ENCODE measurements around the gene ATP9A.
"Not testable (repeated sequence)": the region's sequence is repeated elsewhere in the genome, so short reads cannot be mapped to it uniquely, and the experiment has no call there.

ATP9A gene

GRCh38 chr20:51752343-51752951 lies 15.7 kb downstream of the ATP9A start:
- DNase-seq = peak; percentile 31 to 75

- no peak for DNase-seq
These were observed 17.3 kb downstream of the ATP9A start for GRCh38 chr20:51750770-51751388.

- peak; percentile 70 to 79 for DNase-seq
These were observed 18.0 kb downstream of the ATP9A start for GRCh38 chr20:51750037-51750769.

GRCh38 chr20:51749674-51750036 lies 18.5 kb downstream of the ATP9A start:
- DNase-seq = no peak

GRCh38 chr20:51747182-51747911 lies 20.8 kb downstream of the ATP9A start:
- DNase-seq = no peak

- no peak for DNase-seq
These were observed 22.4 kb downstream of the ATP9A start for GRCh38 chr20:51745804-51746203.

DNA sequence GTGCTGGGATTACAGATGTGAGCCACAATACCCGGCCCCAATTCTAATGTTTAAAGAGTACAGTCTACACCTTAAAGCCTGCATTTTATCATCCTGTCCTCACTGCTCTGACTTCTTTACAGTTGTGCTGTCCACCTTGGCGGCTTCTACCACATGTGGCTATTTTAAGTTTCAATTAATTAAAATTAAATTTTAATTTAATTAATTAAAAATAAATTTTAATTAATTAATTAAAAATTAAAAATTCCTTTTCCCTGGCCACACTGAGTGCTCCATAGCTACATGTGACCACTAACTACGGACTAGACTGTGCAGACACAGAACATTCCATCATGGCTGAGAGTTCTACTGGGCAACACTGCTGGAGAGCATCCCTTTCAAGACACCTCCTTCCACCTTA lies 27.4 kb downstream of the ATP9A start:
- no peak for DNase-seq

GRCh38 chr20:51740308-51740707 lies 27.9 kb downstream of the ATP9A start:
- DNase-seq = not testable (repeated sequence)

DNA sequence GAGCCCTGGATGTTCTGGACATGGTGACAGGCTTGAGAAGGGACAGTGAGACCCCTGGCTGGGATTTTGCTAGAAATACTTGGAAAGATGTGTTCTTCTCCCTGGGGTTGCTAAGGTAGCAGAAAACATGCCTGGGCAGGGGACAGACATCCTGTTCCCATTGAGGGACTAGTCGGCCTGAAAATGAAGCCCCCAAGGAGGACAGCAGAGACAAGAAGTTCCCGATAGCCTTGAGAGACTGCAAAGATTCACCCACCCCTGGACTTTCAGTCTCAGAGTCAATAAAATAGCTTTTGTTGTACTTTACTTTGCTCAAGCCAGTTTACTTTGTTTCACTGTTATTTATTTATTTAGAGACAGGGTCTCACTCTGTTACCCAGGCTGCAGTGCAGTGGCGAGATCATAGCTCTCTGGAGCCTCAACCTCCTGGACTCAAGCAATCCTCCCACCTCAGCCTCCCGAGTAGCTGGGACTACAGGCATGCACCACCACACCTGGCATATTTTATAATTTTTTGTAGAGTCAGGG lies 28.4 kb downstream of the ATP9A start:
- DNase-seq = no peak

DNA sequence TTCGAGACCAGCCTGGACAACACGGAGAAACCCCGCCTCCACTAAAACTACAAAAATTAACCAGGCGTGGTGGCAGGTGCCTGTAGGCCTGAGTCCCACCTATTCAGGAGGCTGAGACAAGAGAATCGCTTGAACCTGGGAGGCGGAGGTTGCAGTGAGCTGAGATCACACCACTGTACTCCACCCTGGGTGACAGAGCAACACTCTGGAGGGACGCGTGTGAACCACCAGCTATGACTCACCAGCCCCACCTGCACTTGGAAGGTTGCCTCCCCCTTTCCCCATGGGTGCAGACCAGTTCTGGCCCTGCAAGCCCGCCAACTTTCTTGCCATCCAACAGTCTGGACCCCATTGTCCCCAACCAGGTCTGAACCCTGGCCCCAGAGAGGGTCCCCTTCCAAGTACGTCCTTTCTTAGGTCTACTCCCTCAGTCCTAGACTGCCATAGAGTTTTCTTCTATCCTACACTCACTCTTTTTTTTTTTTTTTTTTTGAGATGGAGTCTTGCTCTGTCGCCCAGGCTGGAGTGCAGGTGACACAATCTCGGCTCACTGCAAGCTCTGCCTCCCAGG lies 29.2 kb downstream of the ATP9A start:
- no peak for DNase-seq

DNA sequence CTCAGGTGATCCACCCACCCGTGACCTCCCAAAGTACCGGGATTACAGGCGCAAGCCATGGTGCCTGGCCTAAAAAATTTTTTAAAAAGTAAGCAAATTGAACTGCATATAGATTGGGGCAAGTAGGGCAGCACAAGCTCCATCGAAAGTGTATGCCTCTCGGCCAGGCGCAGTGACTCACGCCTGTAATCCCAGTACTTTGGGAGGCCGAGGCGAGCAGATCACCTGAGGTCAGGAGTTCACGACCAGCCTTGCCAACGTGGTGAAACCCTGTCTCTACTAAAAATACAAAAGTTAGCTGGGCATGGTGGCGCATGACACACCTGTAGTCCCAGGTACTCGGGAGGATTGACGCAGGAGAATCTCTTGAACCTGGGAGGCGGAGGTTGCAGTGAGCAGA lies 29.9 kb downstream of the ATP9A start:
- DNase-seq = not testable (repeated sequence)

GRCh38 chr20:51736947-51737346 lies 31.2 kb downstream of the ATP9A start:
- no peak for DNase-seq

GRCh38 chr20:51735728-51736600 lies 32.2 kb downstream of the ATP9A start:
- DNase-seq = no peak

GRCh38 chr20:51734876-51735720 lies 33.1 kb downstream of the ATP9A start:
- no peak for DNase-seq

DNA sequence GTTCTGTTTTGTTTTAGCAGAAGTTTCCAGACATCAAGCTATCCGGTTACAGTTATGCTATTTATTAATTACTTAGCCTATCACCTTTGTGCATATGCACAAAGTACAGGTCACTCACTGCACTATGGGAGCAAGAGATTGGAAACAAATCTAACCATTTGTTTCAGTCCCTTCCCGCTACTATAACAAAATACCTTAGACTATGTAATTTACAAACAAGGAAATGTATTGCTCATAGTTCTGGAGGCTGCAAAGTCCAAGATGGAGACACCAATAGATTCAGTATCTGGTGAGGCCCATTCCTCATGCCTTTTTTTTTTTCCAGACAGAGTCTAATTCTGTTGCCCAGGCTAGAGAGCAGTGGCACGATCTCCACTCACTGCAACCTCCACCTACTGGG lies 35.1 kb downstream of the ATP9A start:
- DNase-seq = no peak

DNA sequence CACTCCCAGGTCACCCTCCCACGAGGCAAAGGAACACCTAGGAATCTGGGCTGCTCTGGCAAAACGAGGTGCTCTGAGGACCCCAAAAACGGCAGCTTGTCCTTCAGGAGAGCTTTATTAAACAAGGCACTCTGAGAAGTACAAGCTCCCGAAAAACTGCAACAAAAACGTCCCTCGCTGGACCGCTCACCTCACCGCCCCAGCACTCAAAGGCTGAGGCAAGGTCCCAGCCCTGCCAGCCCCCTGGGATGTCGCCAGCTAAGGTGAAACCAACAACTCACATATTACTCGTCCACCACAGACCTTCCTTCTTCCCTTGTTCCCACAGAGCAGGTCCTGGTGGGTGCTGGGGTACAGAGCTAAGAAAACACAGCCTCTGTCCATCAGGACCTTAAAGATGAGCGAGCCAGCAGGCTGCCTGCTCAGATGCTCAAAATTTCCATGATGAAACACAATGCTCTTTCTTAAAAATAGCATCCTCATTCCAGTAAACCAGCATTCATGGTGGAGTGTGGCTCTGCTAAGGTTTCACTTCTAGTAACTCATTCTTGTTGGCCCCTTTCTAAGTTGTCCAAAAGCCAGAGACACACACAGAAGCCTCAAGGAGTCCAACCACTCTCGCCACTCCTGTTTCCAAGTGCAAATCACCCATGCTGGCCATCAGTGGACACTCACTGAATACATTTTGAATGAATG lies 35.9 kb downstream of the ATP9A start:
- no peak for DNase-seq

DNA sequence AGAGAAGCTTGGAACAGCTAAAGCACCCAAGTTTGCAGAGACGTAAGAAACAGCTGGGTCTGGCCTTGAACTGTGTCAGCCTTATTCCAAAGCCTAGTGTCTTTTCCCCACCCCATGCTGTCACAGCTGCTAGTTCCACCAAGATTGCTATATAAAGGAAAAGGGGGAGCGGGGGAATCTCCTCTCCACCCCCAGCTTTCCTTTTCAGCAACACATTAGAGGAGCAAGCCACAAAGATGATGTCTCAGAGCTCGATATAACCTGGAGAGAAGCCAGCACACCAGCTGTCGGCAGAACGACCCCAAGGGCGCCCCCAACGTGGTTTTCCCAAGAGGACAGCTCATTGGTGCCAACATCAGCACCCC lies 36.5 kb downstream of the ATP9A start:
- DNase-seq = no peak

GRCh38 chr20:51729771-51730170 lies 38.4 kb downstream of the ATP9A start:
- no peak for DNase-seq

DNA sequence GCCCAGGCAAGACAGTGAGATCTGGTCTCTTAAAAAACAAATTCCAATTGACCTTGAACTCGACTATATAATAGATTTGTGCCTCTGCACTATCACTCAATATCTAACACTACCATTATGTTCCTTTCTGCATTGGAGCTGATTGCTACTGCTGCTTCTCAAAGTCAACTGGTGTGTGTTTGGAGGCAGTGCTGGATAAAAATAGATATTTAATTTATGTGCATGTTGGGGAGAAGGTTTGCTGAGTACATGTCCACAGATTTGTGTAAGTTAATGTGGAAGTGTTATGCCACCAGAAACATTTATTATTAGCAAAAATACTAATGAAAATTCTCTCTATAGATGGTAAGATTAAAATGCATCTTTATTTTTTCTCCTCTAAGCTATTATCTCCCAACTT lies 39.5 kb downstream of the ATP9A start:
- no peak for DNase-seq

GRCh38 chr20:51727872-51728271 lies 40.3 kb downstream of the ATP9A start:
- DNase-seq = no peak

Measured in SW 1271 (cell line).